Ovary (tissue), 3 donors: Measurements from ENCODE around the gene RHD.

Experiments used
- EP300 ChIP-seq: sonication (generic); formaldehyde crosslinking; IDR thresholded peaks from one replicate; pipeline ENCODE4 v1.6.1; 2017; ENCODE audit warnings: antibody characterized with exemption
- POLR2A ChIP-seq: fragments of 450-650 bp; IDR thresholded peaks from one replicate; pipeline ENCODE4 v1.6.1; 2017; ENCODE audit warnings: antibody characterized with exemption, mild to moderate bottlenecking, moderate library complexity
- TF ChIP-seq, protein P1 (sequence below), 3 donors: fragments of 450-650 bp in 2 of 3; fragments of 200-600 bp in 1 of 3; IDR thresholded peaks; one replicate each; pipeline versions ENCODE4 v1.5.1 to v1.8.0; 2016 to 2022; ENCODE audit warnings: antibody characterized with exemption in 3 of 3, mild to moderate bottlenecking in 1 of 3
- donor health status: DM: no; HTN: no; CAD: no.

DNA sequence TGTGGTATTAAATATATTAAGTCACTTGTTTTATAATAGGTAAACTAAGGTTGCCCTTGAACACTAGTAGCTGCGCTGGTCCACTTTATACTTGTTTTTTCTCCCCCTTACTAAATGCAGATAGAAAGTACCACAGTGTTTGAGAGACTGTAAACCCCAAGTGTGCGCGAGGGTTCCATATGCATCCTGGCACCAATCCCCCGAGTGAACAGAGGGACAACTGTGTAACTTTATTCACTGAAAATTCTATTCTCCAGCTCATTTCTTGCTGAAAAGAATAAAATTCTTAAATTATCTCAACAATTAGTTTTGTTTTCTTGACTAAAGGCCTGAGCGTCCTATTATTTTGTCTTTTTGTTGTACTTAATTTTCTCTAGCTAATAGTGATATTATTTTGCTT is 26.9 kb upstream of the RHD start:
- TF ChIP-seq POLR2A (no peak), EP300 (no peak)
- TF ChIP-seq, protein P1, sequence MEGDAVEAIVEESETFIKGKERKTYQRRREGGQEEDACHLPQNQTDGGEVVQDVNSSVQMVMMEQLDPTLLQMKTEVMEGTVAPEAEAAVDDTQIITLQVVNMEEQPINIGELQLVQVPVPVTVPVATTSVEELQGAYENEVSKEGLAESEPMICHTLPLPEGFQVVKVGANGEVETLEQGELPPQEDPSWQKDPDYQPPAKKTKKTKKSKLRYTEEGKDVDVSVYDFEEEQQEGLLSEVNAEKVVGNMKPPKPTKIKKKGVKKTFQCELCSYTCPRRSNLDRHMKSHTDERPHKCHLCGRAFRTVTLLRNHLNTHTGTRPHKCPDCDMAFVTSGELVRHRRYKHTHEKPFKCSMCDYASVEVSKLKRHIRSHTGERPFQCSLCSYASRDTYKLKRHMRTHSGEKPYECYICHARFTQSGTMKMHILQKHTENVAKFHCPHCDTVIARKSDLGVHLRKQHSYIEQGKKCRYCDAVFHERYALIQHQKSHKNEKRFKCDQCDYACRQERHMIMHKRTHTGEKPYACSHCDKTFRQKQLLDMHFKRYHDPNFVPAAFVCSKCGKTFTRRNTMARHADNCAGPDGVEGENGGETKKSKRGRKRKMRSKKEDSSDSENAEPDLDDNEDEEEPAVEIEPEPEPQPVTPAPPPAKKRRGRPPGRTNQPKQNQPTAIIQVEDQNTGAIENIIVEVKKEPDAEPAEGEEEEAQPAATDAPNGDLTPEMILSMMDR (IDR thresholded peaks at IDR 0.05) = no peak
